PC-3 (cell line): ENCODE results near the gene IL34. TPM values are rescaled to one million over a fixed set of nuclear protein-coding genes. Genes with fewer than 3 reads are reported as not detected.

ENCODE experiments used
- ATAC-seq: fragments of 200-7000 bp; cut with Tn5 transposase; 2 replicates; pipeline ENCODE4 v1.9.1; 2020; ENCODE audit warnings: mild to moderate bottlenecking, moderate library complexity
- BruUV-seq: library from RNA; stranded (reverse); fragments of 400-500 nt; replicated peaks from 2 replicates; lab custom pipeline; 2021; lab: Mats Ljungman, UMichigan
- CTCF ChIA-PET: fragments of 300-600 bp; sonication (Branson Sonifier 250); formaldehyde crosslinking; loops from one replicate; lab custom pipeline; 2022; ENCODE audit warnings: antibody characterized with exemption; lab: Charles Lee
- POLR2A ChIA-PET: fragments of 300-600 bp; sonication (Branson Sonifier 250); formaldehyde crosslinking; loops from one replicate; lab custom pipeline; 2022; ENCODE audit warnings: antibody characterized with exemption; ENCODE audit not compliant: unreplicated experiment; lab: Charles Lee
- DNase-seq: peaks from one replicate; pipeline ENCODE4 v3.0.0-alpha.2; 2015
- H2AFZ ChIP-seq: fragments of 300-600 bp; sonication (generic); 2 replicates; pipeline ENCODE4 v1.6.0; 2016; ENCODE audit warnings: antibody characterized with exemption, low read length
- H3F3A ChIP-seq: fragments of 300-600 bp; sonication (generic); one replicate; pipeline ENCODE4 v1.6.0; 2017; ENCODE audit warnings: antibody characterized with exemption, low read length, control low read depth, mild to moderate bottlenecking; ENCODE audit not compliant: unreplicated experiment
- H3K27ac ChIP-seq: fragments of 300-600 bp; sonication (generic); 2 replicates; pipeline ENCODE4 v1.5.1; 2016; ENCODE audit warnings: mild to moderate bottlenecking, low read length
- H3K27me3 ChIP-seq: fragments of 300-600 bp; sonication (generic); 2 replicates; pipeline ENCODE4 v1.6.1; 2016; ENCODE audit warnings: low read length, mixed read lengths
- H3K36me3 ChIP-seq: fragments of 300-600 bp; sonication (generic); 2 replicates; pipeline ENCODE4 v1.6.1; 2016; ENCODE audit warnings: low read depth, mixed run types, low read length, mixed read lengths
- H3K4me1 ChIP-seq: fragments of 300-600 bp; sonication (generic); 2 replicates; pipeline ENCODE4 v1.5.1; 2016; ENCODE audit warnings: low read length; ENCODE audit not compliant: insufficient read depth
- H3K4me2 ChIP-seq: fragments of 300-600 bp; sonication (generic); 2 replicates; pipeline ENCODE4 v1.6.0; 2016; ENCODE audit warnings: low read length
- H3K4me3 ChIP-seq: fragments of 300-600 bp; sonication (generic); 2 replicates; pipeline ENCODE4 v1.5.1; 2016; ENCODE audit warnings: mild to moderate bottlenecking, low read length, mixed read lengths
- H3K79me2 ChIP-seq: fragments of 300-600 bp; sonication (generic); 2 replicates; pipeline ENCODE4 v1.6.1; 2017; ENCODE audit warnings: low read length, mixed read lengths
- H3K9ac ChIP-seq: fragments of 300-600 bp; sonication (generic); 2 replicates; pipeline ENCODE4 v1.6.0; 2016; ENCODE audit warnings: mild to moderate bottlenecking, low read length
- H3K9me2 ChIP-seq: fragments of 300-600 bp; sonication (generic); replicated peaks from 2 replicates; pipeline ENCODE4 v1.6.1; 2016; ENCODE audit warnings: mixed run types, low read length, mixed read lengths
- H3K9me3 ChIP-seq: fragments of 300-600 bp; sonication (generic); 2 replicates; pipeline ENCODE4 v1.6.1; 2016; ENCODE audit warnings: low read length, mixed read lengths
- H4K20me1 ChIP-seq: fragments of 300-600 bp; sonication (generic); 2 replicates; pipeline ENCODE4 v1.6.1; 2016; ENCODE audit warnings: low read length, mixed read lengths
- EZH2 ChIP-seq: fragments of 300-600 bp; sonication (generic); IDR thresholded peaks from one replicate; pipeline ENCODE4 v1.6.1; 2017; ENCODE audit warnings: antibody characterized with exemption, mild to moderate bottlenecking, low read length; ENCODE audit not compliant: unreplicated experiment
- EZH2phosphoT487 ChIP-seq: fragments of 300-600 bp; sonication (generic); IDR thresholded peaks from 2 replicates; pipeline ENCODE4 v1.6.1; 2018; ENCODE audit warnings: mild to moderate bottlenecking, antibody characterized with exemption, low read length, borderline replicate concordance
- intact Hi-C: fragments of 100-400 bp; cut with micrococcal nuclease; formaldehyde crosslinking; loops from 2 replicates; pipeline ENCODE4 v1.9.0; 2023
- total RNA-seq: library from RNA; depleted of rRNA; stranded (reverse); fragments of >200 nt; gene quantifications from 2 replicates; pipeline ENCODE4 v1.2.3, GENCODE V29; 2014
- TF ChIP-seq, protein P1 (sequence below): fragments of 300-600 bp; sonication (generic); conservative IDR thresholded peaks from 2 replicates; pipeline ENCODE4 v1.5.1; 2017; ENCODE audit warnings: antibody characterized with exemption, low read depth, mild to moderate bottlenecking, low read length

The IL34 gene
- total RNA-seq, 1 experiment from 2014 or later, result not detected

DNA sequence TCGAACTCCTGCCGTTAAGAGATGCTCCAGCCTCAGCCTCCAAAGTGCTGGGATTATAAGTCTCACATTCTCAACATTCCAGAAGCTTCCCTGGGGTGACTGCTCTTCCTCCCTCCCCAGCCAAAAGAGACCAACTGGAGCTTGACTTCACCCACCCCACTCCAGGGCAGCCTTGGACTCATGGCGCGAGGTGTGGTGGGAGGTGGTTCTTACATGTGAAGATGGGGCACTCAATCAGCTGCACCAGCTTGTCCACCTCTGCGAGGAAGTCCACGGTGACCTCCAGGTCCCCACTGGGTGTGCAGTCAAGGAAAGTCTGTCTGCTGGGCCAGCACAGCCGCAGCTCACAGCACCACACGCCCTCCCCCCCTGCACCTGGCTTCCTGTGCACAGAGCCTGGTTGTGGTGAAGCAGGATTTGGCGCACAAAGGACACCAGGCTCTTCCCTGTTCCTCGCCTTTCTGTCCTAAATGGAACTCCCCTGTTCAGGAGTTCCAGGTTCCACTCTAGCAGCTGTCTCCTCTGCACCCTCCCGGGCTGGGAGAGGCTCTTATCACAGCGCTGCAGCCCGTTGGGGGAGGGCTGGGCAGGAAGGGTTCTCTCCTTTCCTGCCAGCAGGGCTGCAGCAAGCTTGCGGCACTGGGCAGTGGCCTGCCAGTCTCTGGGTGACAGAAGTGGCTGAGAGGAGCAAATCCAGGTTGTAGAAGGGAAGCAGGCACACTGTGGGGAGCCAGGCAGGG, 49.1 kb downstream of the IL34 start:
- POLR2A ChIA-PET, result no interaction called here
- no peak overlapping the region for H3K9ac ChIP-seq
- no peak overlapping the region for H2AFZ ChIP-seq
- CTCF ChIA-PET, result no interaction called here
- no peaks in the 10 kb centered on the region for H3F3A ChIP-seq
- H3K9me2 ChIP-seq, result no peaks in the 10 kb centered on the region
- no TSS peak for BruUV-seq
- H3K79me2 ChIP-seq, result no peaks in the 10 kb centered on the region
- TF ChIP-seq, protein P1, sequence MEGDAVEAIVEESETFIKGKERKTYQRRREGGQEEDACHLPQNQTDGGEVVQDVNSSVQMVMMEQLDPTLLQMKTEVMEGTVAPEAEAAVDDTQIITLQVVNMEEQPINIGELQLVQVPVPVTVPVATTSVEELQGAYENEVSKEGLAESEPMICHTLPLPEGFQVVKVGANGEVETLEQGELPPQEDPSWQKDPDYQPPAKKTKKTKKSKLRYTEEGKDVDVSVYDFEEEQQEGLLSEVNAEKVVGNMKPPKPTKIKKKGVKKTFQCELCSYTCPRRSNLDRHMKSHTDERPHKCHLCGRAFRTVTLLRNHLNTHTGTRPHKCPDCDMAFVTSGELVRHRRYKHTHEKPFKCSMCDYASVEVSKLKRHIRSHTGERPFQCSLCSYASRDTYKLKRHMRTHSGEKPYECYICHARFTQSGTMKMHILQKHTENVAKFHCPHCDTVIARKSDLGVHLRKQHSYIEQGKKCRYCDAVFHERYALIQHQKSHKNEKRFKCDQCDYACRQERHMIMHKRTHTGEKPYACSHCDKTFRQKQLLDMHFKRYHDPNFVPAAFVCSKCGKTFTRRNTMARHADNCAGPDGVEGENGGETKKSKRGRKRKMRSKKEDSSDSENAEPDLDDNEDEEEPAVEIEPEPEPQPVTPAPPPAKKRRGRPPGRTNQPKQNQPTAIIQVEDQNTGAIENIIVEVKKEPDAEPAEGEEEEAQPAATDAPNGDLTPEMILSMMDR, result no peak
- TF ChIP-seq EZH2phosphoT487, result no peak
- no peak for TF ChIP-seq EZH2
- H3K27ac ChIP-seq, result no peak overlapping the region
- H3K4me2 ChIP-seq, result no peak overlapping the region
- intact Hi-C loops, result loop anchor here (2.0 to 10.0 kb wide), 2 partner anchors 51 to 79 kb away; no protein-coding TSS in a partner anchor
- no peaks in the 10 kb centered on the region for H3K9me3 ChIP-seq
- H4K20me1 ChIP-seq, result no peaks in the 10 kb centered on the region
- H3K36me3 ChIP-seq, result no peaks in the 10 kb centered on the region
- no peaks in the 10 kb centered on the region for H3K27me3 ChIP-seq
- DNase-seq (peak; percentile 30), ATAC-seq (peak; percentile 39)
- no peak overlapping the region for H3K4me3 ChIP-seq
- H3K4me1 ChIP-seq, result peaks cover 41% of the 10 kb centered on the region

DNA sequence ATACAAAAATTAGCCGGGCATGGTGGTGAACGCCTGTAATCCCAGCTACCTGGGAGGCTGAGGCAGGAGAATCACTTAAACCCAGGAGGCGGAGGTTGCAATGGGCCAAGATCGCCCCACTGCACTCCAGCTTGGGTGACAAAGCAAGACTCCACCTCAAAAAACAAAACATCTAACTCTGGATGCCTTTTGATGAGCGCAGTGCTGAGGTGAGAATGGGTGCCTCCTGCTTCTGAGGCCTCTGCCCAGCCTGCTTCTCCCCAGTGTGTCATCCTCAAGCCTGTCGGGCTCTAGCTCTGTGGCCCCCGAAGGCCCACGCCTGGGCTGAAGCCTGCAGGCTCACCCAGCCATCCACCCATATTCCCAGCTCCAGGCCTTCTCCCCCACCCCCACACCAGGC, 50.0 kb downstream of the IL34 start:
- Histone ChIP-seq H3K79me2 (no peaks in the 10 kb centered on the region), H3K9ac (no peak overlapping the region), H3K27ac (peak overlapping the region; percentile 49), H3K4me1 (peaks cover 41% of the 10 kb centered on the region), H2AFZ (no peak overlapping the region), H3F3A (no peaks in the 10 kb centered on the region), H3K4me2 (peak overlapping the region; percentile 34; the same call in 1 of the 2 replicates), H3K4me3 (no peak overlapping the region), H3K27me3 (no peaks in the 10 kb centered on the region), H4K20me1 (no peaks in the 10 kb centered on the region), H3K9me3 (no peaks in the 10 kb centered on the region), H3K9me2 (no peaks in the 10 kb centered on the region), H3K36me3 (no peaks in the 10 kb centered on the region)
- TF ChIP-seq EZH2, result no peak
- no peak for TF ChIP-seq EZH2phosphoT487
- TF ChIP-seq, protein P1, result no peak
- POLR2A ChIA-PET, result no interaction called here
- BruUV-seq, result no TSS peak
- no peak for DNase-seq
- intact Hi-C loops, result loop anchor here (10.0 kb wide), 1 partner anchor 78 kb away; no protein-coding TSS in a partner anchor
- no peak for ATAC-seq
- CTCF ChIA-PET, result no interaction called here

DNA sequence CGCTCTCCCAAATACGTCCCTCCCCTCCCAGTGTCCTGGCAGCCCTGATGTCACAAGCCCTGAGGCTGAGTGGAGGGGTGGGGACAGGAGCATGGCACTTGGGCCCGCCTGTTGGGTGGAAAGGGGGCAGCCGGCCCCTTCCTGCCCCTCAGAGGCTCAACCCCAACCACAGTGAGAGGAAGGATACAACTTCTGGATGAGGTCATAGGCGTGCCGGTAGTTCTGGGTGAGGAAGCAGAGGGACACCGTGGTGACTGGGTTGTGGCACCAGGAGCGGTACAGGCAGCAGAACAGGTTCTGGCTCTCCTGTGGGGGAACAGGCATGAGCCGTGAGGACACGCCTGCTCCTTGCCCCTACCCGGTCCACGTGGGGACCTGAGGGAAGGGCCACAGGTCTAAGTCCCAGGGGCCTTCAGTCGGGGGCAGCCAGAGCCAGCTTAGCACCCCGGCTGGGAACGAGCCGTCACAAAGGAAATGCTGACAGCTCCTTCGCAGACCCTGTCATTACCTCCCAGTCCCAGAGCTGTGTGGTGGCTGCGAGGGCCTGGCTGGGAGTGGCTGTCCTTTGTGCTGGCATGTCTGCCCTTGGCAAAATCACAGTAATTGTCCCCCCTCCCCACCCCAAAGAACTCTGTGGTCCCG, 50.7 kb downstream of the IL34 start:
- H3K9me2 ChIP-seq, result no peaks in the 10 kb centered on the region
- H3F3A ChIP-seq, result no peaks in the 10 kb centered on the region
- DNase-seq, result peak; percentile 67
- no peaks in the 10 kb centered on the region for H4K20me1 ChIP-seq
- no peaks in the 10 kb centered on the region for H3K79me2 ChIP-seq
- H2AFZ ChIP-seq, result no peak overlapping the region
- peak; percentile 11; the same call in 1 of the 2 replicates for ATAC-seq
- peaks cover 41% of the 10 kb centered on the region for H3K4me1 ChIP-seq
- no peaks in the 10 kb centered on the region for H3K9me3 ChIP-seq
- intact Hi-C loops, result loop anchor here (10.0 kb wide), 1 partner anchor 78 kb away; no protein-coding TSS in a partner anchor
- POLR2A ChIA-PET, result no interaction called here
- H3K4me2 ChIP-seq, result peak overlapping the region; percentile 34; the same call in 1 of the 2 replicates
- H3K4me3 ChIP-seq, result no peak overlapping the region
- H3K27me3 ChIP-seq, result no peaks in the 10 kb centered on the region
- CTCF ChIA-PET, result no interaction called here
- no TSS peak for BruUV-seq
- H3K27ac ChIP-seq, result peak overlapping the region; percentile 49
- no peak overlapping the region for H3K9ac ChIP-seq
- TF ChIP-seq EZH2 (no peak), EZH2phosphoT487 (no peak)
- TF ChIP-seq, protein P1, result no peak
- H3K36me3 ChIP-seq, result no peaks in the 10 kb centered on the region
